HG03064 (cell line): ENCODE measurements around the gene APC2.
"Not testable (repeated sequence)": the region's sequence is repeated elsewhere in the genome, so short reads cannot be mapped to it uniquely, and the experiment has no call there.

Experiments used
- ATAC-seq: cut with Tn5 transposase; IDR thresholded peaks from one replicate; pipeline ENCODE4 v1.9.1; 2021; ENCODE audit warnings: low read depth; ENCODE audit not compliant: unreplicated experiment

Gene APC2

GRCh38 chr19:1428738-1429391, 21.1 kb upstream of the APC2 start:
- no peak for ATAC-seq

GRCh38 chr19:1429750-1430149, 20.2 kb upstream of the APC2 start:
- no peak for ATAC-seq

- ATAC-seq = no peak
These were observed 19.7 kb upstream of the APC2 start for GRCh38 chr19:1430246-1430645.

GRCh38 chr19:1431759-1432506, 18.0 kb upstream of the APC2 start:
- ATAC-seq = no peak

- ATAC-seq = no peak
These were observed 17.4 kb upstream of the APC2 start for GRCh38 chr19:1432507-1432887.

- no peak for ATAC-seq
These were observed 16.5 kb upstream of the APC2 start for GRCh38 chr19:1433119-1434039.

GRCh38 chr19:1434040-1434366, 15.9 kb upstream of the APC2 start:
- ATAC-seq = no peak

- ATAC-seq = no peak
These were observed 15.3 kb upstream of the APC2 start for GRCh38 chr19:1434577-1435060.

- no peak for ATAC-seq
These were observed 14.4 kb upstream of the APC2 start for GRCh38 chr19:1435378-1435989.

GRCh38 chr19:1437609-1438008, 12.3 kb upstream of the APC2 start:
- no peak for ATAC-seq

GRCh38 chr19:1438035-1438932, 11.6 kb upstream of the APC2 start, which contains the start of gene RPS15:
Gene RPS15, plus strand, starts transcription at chr19:1438396. Its CDS starts 30 bp downstream, at chr19:1438426.
- peak; percentile 73 for ATAC-seq

GRCh38 chr19:1438933-1439354, 11.0 kb upstream of the APC2 start:
- ATAC-seq = peak; percentile 7

GRCh38 chr19:1439525-1440417, 10.2 kb upstream of the APC2 start:
- not testable (repeated sequence) for ATAC-seq

- ATAC-seq = no peak
These were observed 9.5 kb upstream of the APC2 start for GRCh38 chr19:1440418-1440801.

GRCh38 chr19:1441022-1441426, 8.9 kb upstream of the APC2 start:
- no peak for ATAC-seq

- ATAC-seq = no peak
These were observed 8.1 kb upstream of the APC2 start for GRCh38 chr19:1441677-1442438.

- ATAC-seq = no peak
These were observed 4.6 kb upstream of the APC2 start for GRCh38 chr19:1445185-1445931.
